GM18511 (cell line): Measurements from ENCODE around the gene RAC2.

Experiments used
- ATAC-seq: cut with Tn5 transposase; IDR thresholded peaks from one replicate; pipeline ENCODE4 v1.9.1; 2021; ENCODE audit warnings: mild to moderate bottlenecking, moderate library complexity; ENCODE audit not compliant: unreplicated experiment

Gene RAC2

GRCh38 chr22:37192204-37192603 is 51.9 kb downstream of the RAC2 start:
- no peak for ATAC-seq

- ATAC-seq = no peak
Measured at GRCh38 chr22:37190262-37190780, 53.7 kb downstream of the RAC2 start.

GRCh38 chr22:37188901-37189466 is 55.1 kb downstream of the RAC2 start:
- ATAC-seq = no peak

GRCh38 chr22:37187891-37188761 is 55.9 kb downstream of the RAC2 start, which contains the start of gene C1QTNF6:
TSS of gene C1QTNF6 (minus strand) at chr22:37188247. CDS start at chr22:37188213, 34 bp downstream.
- ATAC-seq = no peak

- no peak for ATAC-seq
Measured at GRCh38 chr22:37187552-37187890, 56.5 kb downstream of the RAC2 start.

- no peak for ATAC-seq
Measured at GRCh38 chr22:37186997-37187522, 57.0 kb downstream of the RAC2 start.

GRCh38 chr22:37186228-37186996 is 57.7 kb downstream of the RAC2 start:
- ATAC-seq = no peak

- no peak for ATAC-seq
Measured at GRCh38 chr22:37185646-37186227, 58.3 kb downstream of the RAC2 start.

GRCh38 chr22:37184816-37185541 is 59.1 kb downstream of the RAC2 start:
- ATAC-seq = no peak

- no peak for ATAC-seq
Measured at GRCh38 chr22:37184380-37184755, 59.7 kb downstream of the RAC2 start.

- no peak for ATAC-seq
Measured at GRCh38 chr22:37183432-37184379, 60.4 kb downstream of the RAC2 start.

- no peak for ATAC-seq
Measured at GRCh38 chr22:37182949-37183245, 61.2 kb downstream of the RAC2 start.

- ATAC-seq = no peak
Measured at GRCh38 chr22:37182101-37182948, 61.7 kb downstream of the RAC2 start.

GRCh38 chr22:37181681-37182080 is 62.4 kb downstream of the RAC2 start:
- ATAC-seq = no peak

GRCh38 chr22:37180531-37181231 is 63.4 kb downstream of the RAC2 start:
- no peak for ATAC-seq

GRCh38 chr22:37179622-37180420 is 64.2 kb downstream of the RAC2 start:
- ATAC-seq = no peak

GRCh38 chr22:37179126-37179470 is 65.0 kb downstream of the RAC2 start:
- ATAC-seq = no peak
